Esophagus muscularis mucosa (tissue), 4 donors: ENCODE data around the gene TOMM6.

Source experiments
- EP300 ChIP-seq: sonication (generic); formaldehyde crosslinking; IDR thresholded peaks from one replicate; pipeline ENCODE4 v1.6.1; 2017; ENCODE audit warnings: antibody characterized with exemption
- POLR2A ChIP-seq: fragments of 450-650 bp; IDR thresholded peaks from one replicate; pipeline ENCODE4 v1.6.1; 2017; ENCODE audit warnings: antibody characterized with exemption, moderate library complexity, mild to moderate bottlenecking, low read depth
- TF ChIP-seq, protein P1 (sequence below), 3 experiments: fragments of 200-600 bp in 2 of 3; fragments of 450-650 bp in 1 of 3; sonication (generic) in 2 of 3; IDR thresholded peaks; one replicate each; pipeline ENCODE4 v1.5.1; 2017 to 2019; ENCODE audit warnings: antibody characterized with exemption in 3 of 3, mild to moderate bottlenecking in 2 of 3, moderate library complexity in 1 of 3

DNA sequence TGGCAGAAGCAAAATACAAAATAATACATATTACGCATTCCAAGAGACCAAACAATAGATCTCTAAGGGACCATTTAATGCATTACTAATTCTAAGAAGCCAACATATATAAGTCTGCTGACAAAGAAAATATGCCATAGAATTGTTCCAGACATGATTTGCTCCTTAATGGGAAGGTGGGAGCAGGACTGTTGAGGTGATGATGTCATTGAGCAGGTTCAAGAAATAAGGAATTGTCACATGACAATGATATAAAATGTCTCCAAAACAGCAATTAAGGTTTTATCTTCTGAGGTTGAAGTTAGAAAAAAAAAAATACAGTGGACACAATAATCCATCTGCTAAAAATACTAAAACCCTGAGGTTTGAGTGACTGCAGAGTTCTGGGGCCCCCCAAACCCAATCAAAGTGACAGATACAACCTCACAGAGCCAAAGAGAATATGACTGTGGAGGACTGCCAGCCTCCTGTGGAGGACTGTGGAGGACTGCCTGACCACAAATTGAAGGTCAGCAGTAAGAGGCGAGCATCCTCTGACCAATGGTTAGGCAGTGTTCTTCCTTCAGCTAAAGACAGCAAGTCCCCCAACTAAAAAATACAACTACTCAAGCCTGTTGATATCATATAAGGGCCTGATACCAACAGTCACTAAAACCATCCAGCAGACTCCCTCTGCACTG is 39.0 kb downstream of the TOMM6 start:
- TF ChIP-seq POLR2A (no peak), EP300 (no peak)
- TF ChIP-seq, protein P1, sequence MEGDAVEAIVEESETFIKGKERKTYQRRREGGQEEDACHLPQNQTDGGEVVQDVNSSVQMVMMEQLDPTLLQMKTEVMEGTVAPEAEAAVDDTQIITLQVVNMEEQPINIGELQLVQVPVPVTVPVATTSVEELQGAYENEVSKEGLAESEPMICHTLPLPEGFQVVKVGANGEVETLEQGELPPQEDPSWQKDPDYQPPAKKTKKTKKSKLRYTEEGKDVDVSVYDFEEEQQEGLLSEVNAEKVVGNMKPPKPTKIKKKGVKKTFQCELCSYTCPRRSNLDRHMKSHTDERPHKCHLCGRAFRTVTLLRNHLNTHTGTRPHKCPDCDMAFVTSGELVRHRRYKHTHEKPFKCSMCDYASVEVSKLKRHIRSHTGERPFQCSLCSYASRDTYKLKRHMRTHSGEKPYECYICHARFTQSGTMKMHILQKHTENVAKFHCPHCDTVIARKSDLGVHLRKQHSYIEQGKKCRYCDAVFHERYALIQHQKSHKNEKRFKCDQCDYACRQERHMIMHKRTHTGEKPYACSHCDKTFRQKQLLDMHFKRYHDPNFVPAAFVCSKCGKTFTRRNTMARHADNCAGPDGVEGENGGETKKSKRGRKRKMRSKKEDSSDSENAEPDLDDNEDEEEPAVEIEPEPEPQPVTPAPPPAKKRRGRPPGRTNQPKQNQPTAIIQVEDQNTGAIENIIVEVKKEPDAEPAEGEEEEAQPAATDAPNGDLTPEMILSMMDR (IDR thresholded peaks at IDR 0.05), result no peak
